ENCODE results near the gene SREBF1. TPM values are rescaled to one million over a fixed set of nuclear protein-coding genes. Genes with fewer than 3 reads are reported as not detected.
A peak's percentile ranks its signal among the peaks of the same experiment; 100 is the strongest.

SREBF1 gene
- total RNA-seq, 1 donor from 2014 or later = 175 TPM

DNA sequence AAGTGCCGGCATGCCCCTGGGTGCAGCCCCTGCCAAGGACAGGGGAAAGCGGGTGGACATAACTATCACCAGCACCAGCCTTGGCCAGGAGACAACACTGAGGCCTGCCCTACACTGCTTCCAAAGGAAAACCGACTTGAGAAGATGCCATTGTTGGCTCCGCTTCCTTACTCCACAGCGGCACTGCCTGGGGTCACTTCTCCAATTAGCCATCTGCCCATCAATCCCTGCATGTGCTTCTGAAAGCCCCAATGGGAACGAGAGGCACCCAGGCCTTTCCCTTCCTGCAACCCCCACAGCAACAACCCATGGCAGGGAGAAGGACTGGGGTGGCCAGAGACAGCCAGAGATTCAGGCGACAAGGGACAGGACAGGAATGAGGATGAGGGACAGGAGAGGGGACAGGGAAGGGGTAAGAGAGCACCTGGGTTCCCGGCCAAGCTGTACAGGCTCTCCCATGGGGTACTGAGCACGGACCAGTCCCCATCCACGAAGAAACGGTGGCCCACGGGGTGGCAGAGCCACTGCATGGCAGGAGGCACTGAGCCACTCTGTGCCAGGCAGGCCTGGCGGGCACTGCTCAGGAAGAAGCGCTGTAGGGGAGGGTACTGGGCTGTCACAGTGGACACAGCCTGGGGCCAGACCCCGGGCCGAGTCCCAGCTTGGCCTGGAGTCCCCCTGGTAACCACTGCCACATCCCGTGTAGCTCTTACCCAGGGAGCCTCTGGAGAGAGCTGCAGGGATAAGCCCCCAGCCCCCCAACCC, 21.2 kb downstream of the SREBF1 start:
- H3K27ac Mint-ChIP-seq = peak overlapping the region; percentile 62

GRCh38 chr17:17815062-17815406, 21.8 kb downstream of the SREBF1 start:
- Mint-ChIP-seq H3K4me3 (ENCODE audit: low read depth) (no peak overlapping the region), H3K27me3 (ENCODE audit: low read depth) (no peaks in the 10 kb centered on the region), H3K36me3 (ENCODE audit: low read depth) (peaks cover 73% of the 10 kb centered on the region), H3K9me3 (no peaks in the 10 kb centered on the region), H3K27ac (no peak overlapping the region), H3K4me1 (ENCODE audit: low read depth) (peaks cover 22% of the 10 kb centered on the region)
- intact Hi-C loops (cut with micrococcal nuclease) = no loop called here
- DNase-seq (ENCODE audit: low spot score) = no peak

More for the DNA sequence above, 21.2 kb downstream of the SREBF1 start:
- intact Hi-C loops (cut with micrococcal nuclease) = no loop called here
- Mint-ChIP-seq H3K27me3 (ENCODE audit: low read depth) (no peaks in the 10 kb centered on the region), H3K36me3 (ENCODE audit: low read depth) (peaks cover 74% of the 10 kb centered on the region), H3K9me3 (no peaks in the 10 kb centered on the region), H3K4me3 (ENCODE audit: low read depth) (no peak overlapping the region), H3K4me1 (ENCODE audit: low read depth) (peaks cover 27% of the 10 kb centered on the region)
- DNase-seq (ENCODE audit: low spot score) = no peak

- Mint-ChIP-seq H3K36me3 (ENCODE audit: low read depth) (peaks cover 67% of the 10 kb centered on the region), H3K4me1 (ENCODE audit: low read depth) (peaks cover 16% of the 10 kb centered on the region), H3K9me3 (no peaks in the 10 kb centered on the region), H3K27me3 (ENCODE audit: low read depth) (no peaks in the 10 kb centered on the region), H3K27ac (no peak overlapping the region), H3K4me3 (ENCODE audit: low read depth) (no peak overlapping the region)
- DNase-seq (ENCODE audit: low spot score) = no peak
- intact Hi-C loops (cut with micrococcal nuclease) = loop anchor here (5.0 kb wide), 1 partner anchor 132 kb away; the partner anchor contains the start of gene RAI1
These were observed 22.4 kb downstream of the SREBF1 start for GRCh38 chr17:17814162-17815061.

DNA sequence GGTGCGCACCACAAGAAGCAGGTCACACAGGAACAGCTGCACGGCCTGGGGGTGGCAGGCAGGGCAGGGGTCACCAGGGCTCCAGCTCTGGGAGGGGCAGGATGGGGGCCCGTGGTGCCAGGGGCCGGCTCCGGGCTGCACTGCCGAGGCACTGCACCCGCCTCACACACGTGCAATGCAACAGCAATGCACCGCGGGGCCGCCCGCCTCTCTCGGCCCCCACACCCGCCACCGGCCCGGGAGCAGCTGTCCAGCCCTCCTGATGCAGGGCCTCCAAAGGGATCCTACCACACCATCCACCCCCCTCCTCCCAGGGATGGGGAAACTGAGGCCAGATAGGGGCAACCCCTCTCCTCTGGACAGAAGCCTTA, 23.1 kb downstream of the SREBF1 start:
- Mint-ChIP-seq H3K4me1 (ENCODE audit: low read depth) (peaks cover 11% of the 10 kb centered on the region), H3K27me3 (ENCODE audit: low read depth) (no peaks in the 10 kb centered on the region), H3K36me3 (ENCODE audit: low read depth) (peaks cover 61% of the 10 kb centered on the region), H3K9me3 (no peaks in the 10 kb centered on the region), H3K27ac (no peak overlapping the region), H3K4me3 (ENCODE audit: low read depth) (no peak overlapping the region)
- intact Hi-C loops (cut with micrococcal nuclease) = loop anchor here (5.0 kb wide), 1 partner anchor 131 kb away; the partner anchor contains the start of gene RAI1
- no peak for DNase-seq (ENCODE audit: low spot score)

GRCh38 chr17:17813055-17813724, 23.6 kb downstream of the SREBF1 start:
- no peak for DNase-seq (ENCODE audit: low spot score)
- Mint-ChIP-seq H3K27ac (no peak overlapping the region), H3K9me3 (no peaks in the 10 kb centered on the region), H3K36me3 (ENCODE audit: low read depth) (peaks cover 58% of the 10 kb centered on the region), H3K27me3 (ENCODE audit: low read depth) (no peaks in the 10 kb centered on the region), H3K4me1 (ENCODE audit: low read depth) (peaks cover 9% of the 10 kb centered on the region), H3K4me3 (ENCODE audit: low read depth) (no peak overlapping the region)
- intact Hi-C loops (cut with micrococcal nuclease) = loop anchor here (5.0 kb wide), 1 partner anchor 131 kb away; the partner anchor contains the start of gene RAI1

GRCh38 chr17:17812211-17813054, 24.4 kb downstream of the SREBF1 start:
- intact Hi-C loops (cut with micrococcal nuclease) = loop anchor here (1.0 to 5.0 kb wide), 2 partner anchors 48 to 130 kb away; partner anchors contain the start of gene RAI1
- H3K36me3 Mint-ChIP-seq (ENCODE audit: low read depth) = peaks cover 56% of the 10 kb centered on the region
- no peaks in the 10 kb centered on the region for H3K9me3 Mint-ChIP-seq
- no peaks in the 10 kb centered on the region for H3K27me3 Mint-ChIP-seq (ENCODE audit: low read depth)
- peaks cover 9% of the 10 kb centered on the region for H3K4me1 Mint-ChIP-seq (ENCODE audit: low read depth)
- peak; percentile 49 for DNase-seq (ENCODE audit: low spot score)
- H3K27ac Mint-ChIP-seq = no peak overlapping the region
- no peak overlapping the region for H3K4me3 Mint-ChIP-seq (ENCODE audit: low read depth)

GRCh38 chr17:17811381-17812210, 25.2 kb downstream of the SREBF1 start:
- DNase-seq (ENCODE audit: low spot score) = no peak
- Mint-ChIP-seq H3K4me1 (ENCODE audit: low read depth) (peaks cover 9% of the 10 kb centered on the region), H3K36me3 (ENCODE audit: low read depth) (peaks cover 50% of the 10 kb centered on the region), H3K4me3 (ENCODE audit: low read depth) (no peak overlapping the region), H3K27ac (no peak overlapping the region), H3K9me3 (no peaks in the 10 kb centered on the region), H3K27me3 (ENCODE audit: low read depth) (no peaks in the 10 kb centered on the region)
- intact Hi-C loops (cut with micrococcal nuclease) = loop anchor here (1.0 to 5.0 kb wide), 2 partner anchors 49 to 129 kb away; partner anchors contain the start of gene RAI1

DNA sequence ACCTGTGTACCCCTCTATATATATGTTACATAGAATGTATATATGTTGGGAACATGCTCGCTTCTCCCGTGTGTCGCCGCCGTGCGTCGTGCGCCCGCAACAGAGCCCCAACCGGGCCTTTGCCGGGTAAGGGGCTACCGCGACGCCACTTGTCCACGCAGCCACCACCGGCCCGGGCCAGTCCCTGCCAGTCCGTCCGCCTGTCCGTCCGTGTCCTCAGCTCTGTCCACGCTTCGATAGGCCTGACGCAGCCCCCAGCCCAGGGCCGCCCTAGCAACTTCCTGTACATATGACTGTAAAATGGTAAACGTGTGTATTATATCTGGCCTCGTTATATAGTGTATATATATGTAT, 25.9 kb downstream of the SREBF1 start:
- Mint-ChIP-seq H3K27me3 (ENCODE audit: low read depth) (no peaks in the 10 kb centered on the region), H3K4me3 (ENCODE audit: low read depth) (no peak overlapping the region), H3K4me1 (ENCODE audit: low read depth) (peaks cover 9% of the 10 kb centered on the region), H3K9me3 (no peaks in the 10 kb centered on the region), H3K36me3 (ENCODE audit: low read depth) (peaks cover 44% of the 10 kb centered on the region), H3K27ac (no peak overlapping the region)
- DNase-seq (ENCODE audit: low spot score) = no peak
- intact Hi-C loops (cut with micrococcal nuclease) = loop anchor here (5.0 kb wide), 1 partner anchor 129 kb away; the partner anchor contains the start of gene RAI1

DNA sequence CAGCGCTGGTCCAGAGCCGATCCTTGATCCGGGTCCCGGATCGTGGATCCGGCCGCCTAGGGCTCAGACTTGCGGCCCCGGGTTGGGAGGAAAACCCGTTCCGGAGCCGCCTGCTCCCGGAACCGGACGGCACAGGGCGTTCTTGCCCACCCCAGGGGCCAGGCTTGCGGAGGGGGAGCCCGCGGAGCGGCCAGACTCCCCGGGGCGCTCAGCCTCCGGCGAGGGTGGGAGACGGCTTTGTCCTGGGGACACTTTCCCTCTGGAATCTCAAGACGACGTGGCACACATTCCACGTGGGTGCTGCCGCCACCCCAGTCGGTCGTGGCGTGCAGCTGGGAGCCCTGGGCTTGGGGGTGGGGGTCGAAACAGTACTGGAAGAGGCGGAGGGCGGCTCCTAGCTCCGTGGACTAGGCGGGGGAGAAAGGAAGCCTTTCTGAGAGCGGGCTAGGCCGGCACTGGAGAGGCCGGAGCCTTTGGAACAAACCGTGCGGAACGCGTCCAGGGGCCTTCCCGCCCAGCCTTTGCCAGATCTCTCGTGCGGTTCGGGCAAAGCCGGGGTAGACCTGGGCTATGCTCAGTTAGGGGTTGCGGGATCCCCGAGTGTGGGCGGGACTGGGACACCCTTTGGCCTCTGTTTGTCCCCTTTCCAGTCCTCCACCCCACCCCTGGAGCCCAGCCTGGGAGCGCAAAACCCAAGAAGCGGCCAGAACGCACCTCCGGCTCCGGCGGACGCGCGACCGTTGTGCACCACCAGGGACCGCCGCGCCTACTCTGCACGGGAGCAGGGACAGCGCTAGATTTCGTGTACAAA, 26.5 kb downstream of the SREBF1 start:
- H3K4me3 Mint-ChIP-seq (ENCODE audit: low read depth) = no peak overlapping the region
- H3K27me3 Mint-ChIP-seq (ENCODE audit: low read depth) = no peaks in the 10 kb centered on the region
- no peak for DNase-seq (ENCODE audit: low spot score)
- H3K27ac Mint-ChIP-seq = no peak overlapping the region
- intact Hi-C loops (cut with micrococcal nuclease) = loop anchor here (5.0 kb wide), 1 partner anchor 128 kb away; the partner anchor contains the start of gene RAI1
- H3K36me3 Mint-ChIP-seq (ENCODE audit: low read depth) = peaks cover 38% of the 10 kb centered on the region
- peaks cover 9% of the 10 kb centered on the region for H3K4me1 Mint-ChIP-seq (ENCODE audit: low read depth)
- H3K9me3 Mint-ChIP-seq = no peaks in the 10 kb centered on the region

DNA sequence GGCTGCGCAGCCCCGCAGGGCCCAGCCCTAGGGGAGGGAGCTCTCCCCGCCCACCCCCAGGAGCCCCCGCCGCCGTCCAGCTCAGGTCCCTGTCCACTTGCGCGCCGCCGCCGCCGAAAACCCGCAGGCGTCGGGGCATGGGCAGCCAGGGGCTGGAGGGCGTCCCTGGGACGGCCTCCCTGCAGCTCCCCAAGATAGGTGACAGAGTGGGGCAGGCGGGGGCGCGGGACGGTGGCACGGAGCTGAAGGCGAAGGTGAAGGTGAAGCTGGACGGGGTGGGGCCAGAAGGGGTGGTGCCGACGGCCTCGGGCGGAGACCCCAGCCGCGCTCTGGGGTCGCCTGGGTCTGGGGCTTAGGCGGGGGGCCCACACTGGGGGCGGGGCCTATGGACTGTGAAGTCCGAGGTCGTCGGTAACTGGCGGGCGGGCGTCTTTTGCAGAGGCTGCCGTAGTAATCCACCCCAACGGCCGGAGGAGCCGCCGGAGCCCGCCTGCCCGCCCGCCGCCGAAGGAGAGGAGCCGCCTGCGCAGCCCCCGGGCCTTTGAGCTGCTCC, 27.2 kb downstream of the SREBF1 start:
- H3K4me3 Mint-ChIP-seq (ENCODE audit: low read depth) = no peak overlapping the region
- DNase-seq (ENCODE audit: low spot score) = no peak
- H3K27me3 Mint-ChIP-seq (ENCODE audit: low read depth) = no peaks in the 10 kb centered on the region
- no peaks in the 10 kb centered on the region for H3K9me3 Mint-ChIP-seq
- H3K27ac Mint-ChIP-seq = no peak overlapping the region
- H3K36me3 Mint-ChIP-seq (ENCODE audit: low read depth) = peaks cover 34% of the 10 kb centered on the region
- peaks cover 9% of the 10 kb centered on the region for H3K4me1 Mint-ChIP-seq (ENCODE audit: low read depth)
- intact Hi-C loops (cut with micrococcal nuclease) = loop anchor here (5.0 kb wide), 1 partner anchor 127 kb away; the partner anchor contains the start of gene RAI1
